ENCODE data around the gene CRIM1.

Gene CRIM1

GRCh38 chr2:36478332-36478738 is 122.8 kb downstream of the CRIM1 start:
- Histone ChIP-seq H3K9me3 (ENCODE audit: insufficient read depth, low read length, severe bottlenecking) (no peaks in the 10 kb centered on the region), H3K4me1 (ENCODE audit: insufficient read depth, low read length) (no peaks in the 10 kb centered on the region), H4K20me1 (ENCODE audit: insufficient read depth, low read length) (no peaks in the 10 kb centered on the region), H3K79me2 (ENCODE audit: insufficient read depth, low read length) (no peaks in the 10 kb centered on the region), H3K27ac (ENCODE audit: low read length) (no peak overlapping the region), H3K9ac (ENCODE audit: low read depth, low read length) (no peak overlapping the region), H3K36me3 (ENCODE audit: insufficient read depth, low read length) (no peaks in the 10 kb centered on the region), H3K4me3 (ENCODE audit: low read depth in 1 of 2, low read length in 2 of 2) (no peak overlapping the region), H3K4me2 (ENCODE audit: insufficient read depth, low read length) (no peak overlapping the region), H2AFZ (ENCODE audit: low read depth, low read length) (no peak overlapping the region), H3K27me3 (ENCODE audit: insufficient read depth, low read length, poor library complexity) (no peaks in the 10 kb centered on the region)
- ATAC-seq (ENCODE audit: insufficient read depth, low read depth) = no peak
- TF ChIP-seq EZH2 (IDR thresholded peaks at IDR 0.05; ENCODE audit: borderline replicate concordance, low read depth, low read length, severe bottlenecking) (no peak), CTCF (IDR thresholded peaks at IDR 0.05; ENCODE audit: borderline replicate concordance, extremely low read depth, low read length, poor library complexity, severe bottlenecking) (no peak)
- DNase-seq = no peak

GRCh38 chr2:36478999-36479398 is 123.4 kb downstream of the CRIM1 start:
- no peak for ATAC-seq (ENCODE audit: insufficient read depth, low read depth)
- H3K9ac ChIP-seq (ENCODE audit: low read depth, low read length) = no peak overlapping the region

DNA sequence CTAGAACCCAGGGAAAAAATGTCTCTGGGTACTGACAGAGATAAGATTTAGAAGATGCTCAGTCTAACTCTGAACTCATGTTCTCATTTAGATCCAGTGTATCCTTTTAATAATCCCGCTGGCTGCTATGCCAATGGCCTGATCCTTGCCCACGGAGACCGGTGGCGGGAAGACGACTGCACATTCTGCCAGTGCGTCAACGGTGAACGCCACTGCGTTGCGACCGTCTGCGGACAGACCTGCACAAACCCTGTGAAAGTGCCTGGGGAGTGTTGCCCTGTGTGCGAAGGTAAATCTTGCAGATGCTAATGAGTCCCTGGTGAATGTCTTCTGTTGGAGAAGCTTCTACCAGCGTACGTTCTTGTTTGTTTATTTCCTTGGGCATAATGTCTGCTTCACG is 123.8 kb downstream of the CRIM1 start:
- Histone ChIP-seq H3K9ac (ENCODE audit: low read depth, low read length) (no peak overlapping the region), H3K36me3 (ENCODE audit: insufficient read depth, low read length) (no peaks in the 10 kb centered on the region)

More at GRCh38 chr2:36478999-36479398, 123.4 kb downstream of the CRIM1 start:
- Histone ChIP-seq H3K27me3 (ENCODE audit: insufficient read depth, low read length, poor library complexity) (no peaks in the 10 kb centered on the region), H3K9me3 (ENCODE audit: insufficient read depth, low read length, severe bottlenecking) (no peaks in the 10 kb centered on the region), H3K4me3 (ENCODE audit: low read depth in 1 of 2, low read length in 2 of 2) (no peak overlapping the region), H2AFZ (ENCODE audit: low read depth, low read length) (no peak overlapping the region), H3K4me2 (ENCODE audit: insufficient read depth, low read length) (no peak overlapping the region), H3K4me1 (ENCODE audit: insufficient read depth, low read length) (no peaks in the 10 kb centered on the region), H3K79me2 (ENCODE audit: insufficient read depth, low read length) (no peaks in the 10 kb centered on the region), H3K27ac (ENCODE audit: low read length) (no peak overlapping the region), H4K20me1 (ENCODE audit: insufficient read depth, low read length) (no peaks in the 10 kb centered on the region), H3K36me3 (ENCODE audit: insufficient read depth, low read length) (no peaks in the 10 kb centered on the region)
- DNase-seq = no peak
- no peak for TF ChIP-seq CTCF (IDR thresholded peaks at IDR 0.05; ENCODE audit: borderline replicate concordance, extremely low read depth, low read length, poor library complexity, severe bottlenecking)
- no peak for TF ChIP-seq EZH2 (IDR thresholded peaks at IDR 0.05; ENCODE audit: borderline replicate concordance, low read depth, low read length, severe bottlenecking)

More for the DNA sequence above, 123.8 kb downstream of the CRIM1 start:
- ATAC-seq (ENCODE audit: insufficient read depth, low read depth) (no peak), DNase-seq (no peak)
- TF ChIP-seq CTCF (IDR thresholded peaks at IDR 0.05; ENCODE audit: borderline replicate concordance, extremely low read depth, low read length, poor library complexity, severe bottlenecking) (no peak), EZH2 (IDR thresholded peaks at IDR 0.05; ENCODE audit: borderline replicate concordance, low read depth, low read length, severe bottlenecking) (no peak)
- no peaks in the 10 kb centered on the region for H4K20me1 ChIP-seq (ENCODE audit: insufficient read depth, low read length)
- H3K9me3 ChIP-seq (ENCODE audit: insufficient read depth, low read length, severe bottlenecking) = no peaks in the 10 kb centered on the region
- no peak overlapping the region for H2AFZ ChIP-seq (ENCODE audit: low read depth, low read length)
- no peak overlapping the region for H3K27ac ChIP-seq (ENCODE audit: low read length)
- H3K27me3 ChIP-seq (ENCODE audit: insufficient read depth, low read length, poor library complexity) = no peaks in the 10 kb centered on the region
- H3K79me2 ChIP-seq (ENCODE audit: insufficient read depth, low read length) = no peaks in the 10 kb centered on the region
- no peaks in the 10 kb centered on the region for H3K4me1 ChIP-seq (ENCODE audit: insufficient read depth, low read length)
- H3K4me3 ChIP-seq (ENCODE audit: low read depth in 1 of 2, low read length in 2 of 2) = no peak overlapping the region
- H3K4me2 ChIP-seq (ENCODE audit: insufficient read depth, low read length) = no peak overlapping the region

Measured in DND-41 (cell line).